Mesendoderm (in vitro differentiated cells): Measurements from ENCODE around the gene RIOK3.

ENCODE experiments used
- DNase-seq: peaks from one replicate; pipeline ENCODE4 v3.0.0; 2013
- H2AK5ac ChIP-seq: 2 replicates; pipeline ENCODE4 v1.6.1; 2013; ENCODE audit warnings: low read length, inconsistent platforms
- H2BK120ac ChIP-seq: 2 replicates; pipeline ENCODE4 v1.6.1; 2013; ENCODE audit warnings: low read depth, mild to moderate bottlenecking, low read length, moderate library complexity, mixed read lengths
- H2BK15ac ChIP-seq: replicated peaks from 2 replicates; pipeline ENCODE4 v1.6.1; 2013; ENCODE audit warnings: low read depth, mild to moderate bottlenecking, moderate library complexity
- H2BK5ac ChIP-seq: 2 replicates; pipeline ENCODE4 v1.6.1; 2013; ENCODE audit warnings: low read length, inconsistent platforms
- H3K18ac ChIP-seq: 2 replicates; pipeline ENCODE4 v1.6.1; 2013; ENCODE audit warnings: mild to moderate bottlenecking, low read length, mixed read lengths
- H3K23ac ChIP-seq: one replicate; pipeline ENCODE4 v1.6.1; 2013; ENCODE audit warnings: low read length
- H3K27ac ChIP-seq: 2 replicates; pipeline ENCODE4 v1.5.1; 2013; ENCODE audit warnings: low read depth, mild to moderate bottlenecking, inconsistent platforms, low read length, moderate library complexity
- H3K27me3 ChIP-seq: 2 replicates; pipeline ENCODE4 v1.6.1; 2013; ENCODE audit warnings: low read length, control low read depth, mild to moderate bottlenecking, inconsistent platforms; ENCODE audit not compliant: insufficient read depth, poor library complexity
- H3K36me3 ChIP-seq: 2 replicates; pipeline ENCODE4 v1.6.1; 2013; ENCODE audit warnings: low read length, inconsistent platforms; ENCODE audit not compliant: control insufficient read depth, insufficient read depth
- H3K4ac ChIP-seq: one replicate; pipeline ENCODE4 v1.6.1; 2013; ENCODE audit warnings: low read depth, mild to moderate bottlenecking, low read length, moderate library complexity
- H3K4me1 ChIP-seq: 2 replicates; pipeline ENCODE4 v1.6.1; 2013; ENCODE audit warnings: low read depth, low read length, inconsistent platforms; ENCODE audit not compliant: control insufficient read depth
- H3K4me2 ChIP-seq: 2 replicates; pipeline ENCODE4 v1.6.1; 2013; ENCODE audit warnings: low read length
- H3K4me3 ChIP-seq: 2 replicates; pipeline ENCODE4 v1.5.1; 2013; ENCODE audit warnings: mild to moderate bottlenecking, low read length
- H3K56ac ChIP-seq: one replicate; pipeline ENCODE4 v1.6.1; 2013; ENCODE audit warnings: low read length
- H3K79me1 ChIP-seq: 2 replicates; pipeline ENCODE4 v1.6.1; 2013; ENCODE audit warnings: low read length, inconsistent platforms
- H3K79me2 ChIP-seq: 2 replicates; pipeline ENCODE4 v1.6.1; 2013; ENCODE audit warnings: mild to moderate bottlenecking, low read length; ENCODE audit not compliant: control insufficient read depth, insufficient read depth
- H3K9ac ChIP-seq: 2 replicates; pipeline ENCODE4 v1.6.1; 2013; ENCODE audit warnings: low read length, inconsistent platforms
- H4K5ac ChIP-seq: one replicate; pipeline ENCODE4 v1.6.1; 2013; ENCODE audit warnings: low read length
- H4K8ac ChIP-seq: one replicate; pipeline ENCODE4 v1.6.1; 2013; ENCODE audit warnings: low read depth, mild to moderate bottlenecking, control low read depth, low read length, moderate library complexity
- whole genome bisulfite sequencing: extraction: QIAGEN DNeasy Blood & Tissue Kit; methylation state at CpG from one replicate; pipeline ENCODE4 v1.1.7; 2013; ENCODE audit warnings: low lambda C conversion rate, missing lambda C conversion rate; ENCODE audit not compliant: insufficient coverage; ENCODE audit errors: extremely low coverage; 5-methylcytosine and 5-hydroxymethylcytosine counted together

The RIOK3 gene

GRCh38 chr18:23501626-23502025, 48.5 kb downstream of the RIOK3 start:
- H3K4me1 ChIP-seq = no peaks in the 10 kb centered on the region
- no peak overlapping the region for H3K18ac ChIP-seq
- H4K8ac ChIP-seq = no peak overlapping the region
- no peak overlapping the region for H3K4me2 ChIP-seq
- no peak overlapping the region for H3K56ac ChIP-seq
- H2AK5ac ChIP-seq = no peak overlapping the region
- H3K79me1 ChIP-seq = peaks cover 1% of the 10 kb centered on the region
- DNase-seq = no peak
- WGBS = no CpG with 5 or more reads among the region's 6 CpGs
- H3K27me3 ChIP-seq = peaks cover 3% of the 10 kb centered on the region
- H2BK120ac ChIP-seq = no peak overlapping the region
- no peaks in the 10 kb centered on the region for H3K36me3 ChIP-seq
- no peak overlapping the region for H3K4me3 ChIP-seq
- H3K23ac ChIP-seq = no peak overlapping the region
- H3K79me2 ChIP-seq = no peaks in the 10 kb centered on the region
- H2BK5ac ChIP-seq = no peak overlapping the region
- H3K4ac ChIP-seq = no peak overlapping the region
- no peak overlapping the region for H3K9ac ChIP-seq
- H3K27ac ChIP-seq = no peak overlapping the region
- H2BK15ac ChIP-seq = no peak overlapping the region
- no peak overlapping the region for H4K5ac ChIP-seq

- Histone ChIP-seq H2BK120ac (no peak overlapping the region), H3K56ac (peak overlapping the region; percentile 97), H2AK5ac (no peak overlapping the region), H3K18ac (peak overlapping the region; percentile 45), H3K79me2 (no peaks in the 10 kb centered on the region), H4K8ac (no peak overlapping the region), H3K23ac (no peak overlapping the region), H3K4me1 (no peaks in the 10 kb centered on the region), H3K4ac (no peak overlapping the region), H3K79me1 (peaks cover 1% of the 10 kb centered on the region), H2BK5ac (no peak overlapping the region), H3K36me3 (no peaks in the 10 kb centered on the region), H3K27ac (no peak overlapping the region), H3K4me3 (peak overlapping the region; percentile 79), H3K9ac (peak overlapping the region; percentile 82), H3K4me2 (peak overlapping the region; percentile 68), H3K27me3 (peaks cover 3% of the 10 kb centered on the region), H4K5ac (no peak overlapping the region), H2BK15ac (no peak overlapping the region)
- no CpG with 5 or more reads among the region's 6 CpGs for WGBS
- DNase-seq = no peak
Measured at GRCh38 chr18:23502516-23503037, 49.5 kb downstream of the RIOK3 start.

GRCh38 chr18:23503038-23503962, 50.2 kb downstream of the RIOK3 start, which contains the start of gene RMC1:
Gene RMC1, plus strand, starts transcription at chr18:23503511. Its CDS starts 108 bp downstream, at chr18:23503619.
- WGBS = no CpG with 5 or more reads among the region's 110 CpGs
- Histone ChIP-seq H3K4me1 (no peaks in the 10 kb centered on the region), H3K9ac (peak within 1 kb of the TSS; percentile 84), H3K4me2 (peak within 1 kb of the TSS; percentile 93), H3K27ac (peak within 1 kb of the TSS; percentile 73), H3K4ac (no peak within 1 kb of the TSS), H3K23ac (peak within 1 kb of the TSS; percentile 80), H3K56ac (peak within 1 kb of the TSS; percentile 97), H3K79me2 (no peaks in the 10 kb centered on the region), H3K4me3 (peak within 1 kb of the TSS; percentile 84), H3K18ac (peak within 1 kb of the TSS; percentile 90), H3K79me1 (peaks cover 1% of the 10 kb centered on the region), H4K5ac (no peak within 1 kb of the TSS), H3K27me3 (peaks cover 3% of the 10 kb centered on the region), H2BK120ac (peak within 1 kb of the TSS; percentile 11), H2AK5ac (no peak within 1 kb of the TSS), H4K8ac (no peak within 1 kb of the TSS), H2BK5ac (peak within 1 kb of the TSS; percentile 63), H2BK15ac (no peak within 1 kb of the TSS), H3K36me3 (no peaks in the 10 kb centered on the region)
- peak; percentile 95 for DNase-seq

GRCh38 chr18:23503963-23504344, 50.9 kb downstream of the RIOK3 start:
- Histone ChIP-seq H4K8ac (no peak overlapping the region), H3K79me2 (no peaks in the 10 kb centered on the region), H2BK120ac (no peak overlapping the region), H2BK15ac (no peak overlapping the region), H3K56ac (peak overlapping the region; percentile 89), H3K18ac (no peak overlapping the region), H3K4me2 (peak overlapping the region; percentile 93), H3K27me3 (peaks cover 3% of the 10 kb centered on the region), H3K4ac (no peak overlapping the region), H3K36me3 (no peaks in the 10 kb centered on the region), H3K4me3 (peak overlapping the region; percentile 84), H4K5ac (no peak overlapping the region), H3K23ac (peak overlapping the region; percentile 80), H2AK5ac (no peak overlapping the region), H2BK5ac (no peak overlapping the region), H3K4me1 (no peaks in the 10 kb centered on the region), H3K79me1 (peaks cover 1% of the 10 kb centered on the region), H3K9ac (peak overlapping the region; percentile 84), H3K27ac (no peak overlapping the region)
- WGBS = no CpG with 5 or more reads among the region's 21 CpGs
- DNase-seq = no peak

GRCh38 chr18:23504720-23505119, 51.6 kb downstream of the RIOK3 start:
- Histone ChIP-seq H3K79me2 (no peaks in the 10 kb centered on the region), H3K4me3 (no peak overlapping the region), H3K4me1 (no peaks in the 10 kb centered on the region), H3K9ac (no peak overlapping the region), H3K4me2 (no peak overlapping the region), H3K4ac (no peak overlapping the region), H3K23ac (no peak overlapping the region), H3K27me3 (peaks cover 3% of the 10 kb centered on the region), H2BK120ac (no peak overlapping the region), H3K18ac (no peak overlapping the region), H4K5ac (no peak overlapping the region), H3K36me3 (no peaks in the 10 kb centered on the region), H3K27ac (no peak overlapping the region), H2BK5ac (no peak overlapping the region), H3K56ac (no peak overlapping the region), H2AK5ac (no peak overlapping the region), H2BK15ac (no peak overlapping the region), H3K79me1 (peaks cover 1% of the 10 kb centered on the region), H4K8ac (no peak overlapping the region)
- no CpG with 5 or more reads among the region's 3 CpGs for WGBS
- DNase-seq = no peak
